IMR-90 (cell line): ENCODE data around the gene ISCA1. TPM values are rescaled to one million over a fixed set of nuclear protein-coding genes. Genes with fewer than 3 reads are reported as not detected.

Experiments
- ATAC-seq: fragments of 200-7000 bp; cut with Tn5 transposase; 2 replicates; pipeline ENCODE4 v1.9.1; 2020; ENCODE audit warnings: low read depth, mild to moderate bottlenecking, moderate library complexity
- BruUV-seq: library from RNA; stranded (reverse); fragments of 400-500 nt; replicated peaks from 2 replicates; lab custom pipeline; 2021; lab: Mats Ljungman, UMichigan
- CTCF ChIA-PET: fragments of 300-600 bp; formaldehyde crosslinking; extraction: SDS; loops from one replicate; lab custom pipeline; 2021; ENCODE audit warnings: antibody characterized with exemption; lab: Yijun Ruan, JAX
- POLR2A ChIA-PET: fragments of 300-600 bp; sonication (Branson Sonifier 250); formaldehyde crosslinking; loops from one replicate; lab custom pipeline; 2022; ENCODE audit warnings: antibody characterized with exemption; ENCODE audit not compliant: unreplicated experiment; lab: Charles Lee
- DNase-seq: peaks from one replicate; pipeline ENCODE4 v3.0.0; 2013
- H2AFZ ChIP-seq: replicated peaks from 2 replicates; pipeline ENCODE3; 2013; ENCODE audit warnings: low read length, mild to moderate bottlenecking; ENCODE audit not compliant: poor library complexity
- H2AK5ac ChIP-seq: 2 replicates; pipeline ENCODE4 v1.6.1; 2013; ENCODE audit warnings: low read depth, low read length, inconsistent platforms
- H2AK9ac ChIP-seq: replicated peaks from 2 replicates; pipeline ENCODE3; 2013; ENCODE audit warnings: mild to moderate bottlenecking, low read depth, low read length, moderate library complexity; ENCODE audit not compliant: poor library complexity
- H2BK120ac ChIP-seq: 2 replicates; pipeline ENCODE4 v1.6.1; 2013; ENCODE audit warnings: low read depth, low read length, inconsistent platforms
- H2BK15ac ChIP-seq: 3 replicates; pipeline ENCODE4 v1.6.1; 2013; ENCODE audit warnings: low read depth, low read length, inconsistent platforms
- H2BK20ac ChIP-seq: 2 replicates; pipeline ENCODE4 v1.6.1; 2013; ENCODE audit warnings: low read depth, mild to moderate bottlenecking, inconsistent platforms, low read length, moderate library complexity
- H2BK5ac ChIP-seq: 2 replicates; pipeline ENCODE4 v1.6.1; 2013; ENCODE audit warnings: mild to moderate bottlenecking, low read depth, low read length, inconsistent platforms; ENCODE audit not compliant: poor library complexity, severe bottlenecking
- H3K14ac ChIP-seq: replicated peaks from 2 replicates; pipeline ENCODE4 v1.6.1; 2013; ENCODE audit warnings: low read depth, low read length, inconsistent platforms
- H3K18ac ChIP-seq: 2 replicates; pipeline ENCODE4 v1.6.1; 2013; ENCODE audit warnings: low read depth, low read length, control low read depth
- H3K23ac ChIP-seq: 2 replicates; pipeline ENCODE4 v1.6.1; 2013; ENCODE audit warnings: low read depth, low read length, inconsistent platforms
- H3K27ac ChIP-seq: 2 replicates; pipeline ENCODE4 v1.5.1; 2013; ENCODE audit warnings: mild to moderate bottlenecking, control low read depth, low read length; ENCODE audit not compliant: insufficient read depth
- H3K27me3 ChIP-seq: 2 replicates; pipeline ENCODE4 v1.6.1; 2013; ENCODE audit warnings: low read length; ENCODE audit not compliant: control insufficient read depth, insufficient read depth
- H3K36me3 ChIP-seq: 2 replicates; pipeline ENCODE4 v1.6.1; 2013; ENCODE audit warnings: low read length, mixed read lengths; ENCODE audit not compliant: control insufficient read depth, insufficient read depth
- H3K4ac ChIP-seq: 2 replicates; pipeline ENCODE4 v1.6.1; 2013; ENCODE audit warnings: low read depth, low read length, inconsistent platforms
- H3K4me1 ChIP-seq: 2 replicates; pipeline ENCODE4 v1.6.1; 2013; ENCODE audit warnings: low read length, mixed read lengths; ENCODE audit not compliant: control insufficient read depth, insufficient read depth
- H3K4me2 ChIP-seq: 2 replicates; pipeline ENCODE4 v1.6.1; 2013; ENCODE audit warnings: low read depth, mild to moderate bottlenecking, control low read depth, low read length, moderate library complexity
- H3K4me3 ChIP-seq: 2 replicates; pipeline ENCODE4 v1.5.1; 2013; ENCODE audit warnings: low read depth, mild to moderate bottlenecking, control low read depth, low read length, moderate library complexity; ENCODE audit not compliant: insufficient read depth
- H3K56ac ChIP-seq: 2 replicates; pipeline ENCODE4 v1.6.1; 2013; ENCODE audit warnings: low read length, inconsistent platforms; ENCODE audit not compliant: insufficient read depth; ENCODE audit errors: extremely low read depth
- H3K79me1 ChIP-seq, 2 experiments: 2 replicates each; pipeline ENCODE4 v1.6.1; 2013; ENCODE audit warnings: low read length in 2 of 2, inconsistent platforms in 1 of 2, low read depth in 1 of 2
- H3K9ac ChIP-seq: 2 replicates; pipeline ENCODE4 v1.6.1; 2013; ENCODE audit warnings: low read depth, low read length, control low read depth
- H3K9me1 ChIP-seq: 2 replicates; pipeline ENCODE4 v1.6.1; 2013; ENCODE audit warnings: low read length, inconsistent platforms; ENCODE audit not compliant: insufficient read depth
- H3K9me3 ChIP-seq: 2 replicates; pipeline ENCODE4 v1.6.1; 2013; ENCODE audit warnings: low read length; ENCODE audit not compliant: control insufficient read depth, insufficient read depth
- H4K20me1 ChIP-seq: 2 replicates; pipeline ENCODE4 v1.6.1; 2013; ENCODE audit warnings: low read length, inconsistent platforms; ENCODE audit not compliant: insufficient read depth
- H4K5ac ChIP-seq: 2 replicates; pipeline ENCODE4 v1.6.1; 2013; ENCODE audit warnings: mild to moderate bottlenecking, low read depth, low read length, control low read depth
- H4K8ac ChIP-seq, 2 experiments: 2 replicates each; pipeline ENCODE4 v1.6.1; 2013; ENCODE audit warnings: low read depth in 2 of 2, low read length in 2 of 2, control low read depth in 1 of 2, inconsistent platforms in 1 of 2
- H4K91ac ChIP-seq: 2 replicates; pipeline ENCODE4 v1.6.1; 2013; ENCODE audit warnings: low read depth, low read length, inconsistent platforms; ENCODE audit not compliant: insufficient read depth
- MXI1 ChIP-seq: IDR thresholded peaks from 2 replicates; pipeline ENCODE4 v1.6.1; 2012; ENCODE audit warnings: low read depth, mild to moderate bottlenecking, low read length, moderate library complexity, borderline replicate concordance
- RAD21 ChIP-seq: IDR thresholded peaks from 2 replicates; pipeline ENCODE4 v1.6.1; 2012; ENCODE audit warnings: low read length, improper control_type of control experiment
- WGBS, 2 experiments: methylation state at CpG; one replicate each; pipeline versions ENCODE4 v1.1.5 to v1.1.7; 2013; ENCODE audit warnings: missing lambda C conversion rate in 2 of 2; ENCODE audit not compliant: insufficient read length in 1 of 2; ENCODE audit errors: extremely low coverage in 2 of 2; 5-methylcytosine and 5-hydroxymethylcytosine counted together
- dilution Hi-C: fragments of 300-500 bp; cut with HindIII; formaldehyde crosslinking; loops from one replicate; pipeline ENCODE4 v1.14.3; 2018; ENCODE audit warnings: low sequenced_read_pairs; ENCODE audit not compliant: unreplicated experiment
- in situ Hi-C: fragments of 300-500 bp; cut with MboI; formaldehyde crosslinking; loops from 3 replicates; pipeline ENCODE4 v1.14.3; 2019; ENCODE audit warnings: low sequenced_read_pairs, inconsistent platforms, mixed read lengths
- intact Hi-C: fragments of 100-400 bp; cut with micrococcal nuclease; formaldehyde crosslinking; loops from 2 replicates; pipeline ENCODE4 v1.10.0; 2022
- polyA plus RNA-seq, 3 experiments: library from polyadenylated mRNA; depleted of rRNA; stranded (reverse); fragments of >200 nt; gene quantifications; 2 replicates each; pipeline ENCODE4 v1.2.3, GENCODE V29; 2012; ENCODE audit warnings: low replicate concordance in 1 of 3
- total RNA-seq: library from RNA; depleted of rRNA; stranded (reverse); fragments of >200 nt; gene quantifications from 2 replicates; pipeline ENCODE4 v1.2.3, GENCODE V29; 2012
- TF ChIP-seq, protein P1 (sequence below): fragments of 150-350 bp; IDR thresholded peaks from 2 replicates; pipeline ENCODE4 v1.6.1; 2016; ENCODE audit warnings: low read depth, mild to moderate bottlenecking, low read length, moderate library complexity, borderline replicate concordance
- TF ChIP-seq, protein P2 (sequence below): fragments of 150-350 bp; IDR thresholded peaks from 2 replicates; pipeline ENCODE4 v1.6.1; 2017; ENCODE audit warnings: mild to moderate bottlenecking, antibody characterized with exemption, low read length, low read depth

ISCA1 gene
- total and polyA plus RNA-seq, 2 of the 4 experiments (the other 2 are of a cell fraction): 14.7 to 15.1 TPM

DNA sequence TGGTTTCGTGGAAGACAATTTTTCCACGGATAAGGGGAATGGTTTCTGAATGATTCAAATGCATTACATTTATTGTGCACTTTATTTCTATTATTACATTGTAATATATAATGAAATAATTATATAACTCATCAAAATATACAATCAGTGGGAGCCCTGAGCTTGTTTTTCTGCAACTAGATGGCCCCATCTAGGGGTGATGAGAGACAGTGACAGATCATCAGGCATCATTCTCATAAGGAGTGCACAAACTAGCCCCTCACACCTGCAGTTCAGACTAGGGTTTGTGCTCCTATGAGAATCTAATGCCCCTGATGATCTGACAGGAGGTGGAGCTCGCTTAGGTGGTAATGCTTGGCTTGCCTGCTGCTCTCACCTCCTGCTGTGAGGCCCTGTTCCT, 6.4 kb downstream of the ISCA1 start:
- H4K8ac ChIP-seq: no peak overlapping the region
- no peak overlapping the region for H3K9ac ChIP-seq
- peaks cover 10% of the 10 kb centered on the region for H3K9me1 ChIP-seq
- intact Hi-C loops (loop anchor here (5.0 to 10.0 kb wide), 2 partner anchors 74 to 231 kb away; no protein-coding TSS in a partner anchor), dilution Hi-C loops (no loop called here), in situ Hi-C loops (no loop called here)
- no peak overlapping the region for H3K18ac ChIP-seq
- no peak overlapping the region for H3K4ac ChIP-seq
- peaks cover 32 to 60% of the 10 kb centered on the region in 2 experiments for H3K79me1 ChIP-seq
- ChIA-PET POLR2A (no interaction called here), CTCF (interaction anchor here (0.6 to 1.1 kb wide), 3 partner anchors 9 to 74 kb away, joined by 3 to 4 read pairs (median 4); no protein-coding TSS in a partner anchor)
- no peak overlapping the region for H4K91ac ChIP-seq
- WGBS, 2 experiments: no CpG with 5 or more reads among the region's 3 CpGs
- H3K4me1 ChIP-seq: peaks cover 6% of the 10 kb centered on the region
- no peaks in the 10 kb centered on the region for H3K9me3 ChIP-seq
- no peak overlapping the region for H3K4me2 ChIP-seq
- BruUV-seq: no TSS peak
- H4K5ac ChIP-seq: no peak overlapping the region
- peaks cover 14% of the 10 kb centered on the region; the same call in 1 of the 2 replicates for H4K20me1 ChIP-seq
- no peak overlapping the region for H2BK20ac ChIP-seq
- no peak overlapping the region for H2AFZ ChIP-seq
- no peak overlapping the region for H3K56ac ChIP-seq
- no peaks in the 10 kb centered on the region for H3K27me3 ChIP-seq
- no peak overlapping the region for H2BK15ac ChIP-seq
- DNase-seq (no peak), ATAC-seq (peak; percentile 48)
- no peak overlapping the region for H2BK5ac ChIP-seq
- H2BK120ac ChIP-seq: no peak overlapping the region
- no peak overlapping the region for H3K14ac ChIP-seq
- H2AK9ac ChIP-seq: no peak overlapping the region
- H2AK5ac ChIP-seq: no peak overlapping the region
- H3K27ac ChIP-seq: no peak overlapping the region
- peaks cover 15% of the 10 kb centered on the region for H3K36me3 ChIP-seq
- H3K23ac ChIP-seq: no peak overlapping the region
- TF ChIP-seq RAD21: peak; percentile 21; the same call in 1 of the 2 replicates
- TF ChIP-seq, protein P1, sequence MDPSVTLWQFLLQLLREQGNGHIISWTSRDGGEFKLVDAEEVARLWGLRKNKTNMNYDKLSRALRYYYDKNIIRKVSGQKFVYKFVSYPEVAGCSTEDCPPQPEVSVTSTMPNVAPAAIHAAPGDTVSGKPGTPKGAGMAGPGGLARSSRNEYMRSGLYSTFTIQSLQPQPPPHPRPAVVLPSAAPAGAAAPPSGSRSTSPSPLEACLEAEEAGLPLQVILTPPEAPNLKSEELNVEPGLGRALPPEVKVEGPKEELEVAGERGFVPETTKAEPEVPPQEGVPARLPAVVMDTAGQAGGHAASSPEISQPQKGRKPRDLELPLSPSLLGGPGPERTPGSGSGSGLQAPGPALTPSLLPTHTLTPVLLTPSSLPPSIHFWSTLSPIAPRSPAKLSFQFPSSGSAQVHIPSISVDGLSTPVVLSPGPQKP: no peak
- no peak for TF ChIP-seq MXI1
- TF ChIP-seq, protein P2, sequence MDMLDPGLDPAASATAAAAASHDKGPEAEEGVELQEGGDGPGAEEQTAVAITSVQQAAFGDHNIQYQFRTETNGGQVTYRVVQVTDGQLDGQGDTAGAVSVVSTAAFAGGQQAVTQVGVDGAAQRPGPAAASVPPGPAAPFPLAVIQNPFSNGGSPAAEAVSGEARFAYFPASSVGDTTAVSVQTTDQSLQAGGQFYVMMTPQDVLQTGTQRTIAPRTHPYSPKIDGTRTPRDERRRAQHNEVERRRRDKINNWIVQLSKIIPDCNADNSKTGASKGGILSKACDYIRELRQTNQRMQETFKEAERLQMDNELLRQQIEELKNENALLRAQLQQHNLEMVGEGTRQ: no peak
- H3K4me3 ChIP-seq: no peak overlapping the region
